ENCODE data around the gene ACSM2B. TPM values are rescaled to one million over a fixed set of nuclear protein-coding genes. Genes with fewer than 3 reads are reported as not detected.
"Not testable (repeated sequence)": the region's sequence is repeated elsewhere in the genome, so short reads cannot be mapped to it uniquely, and the experiment has no call there.

The ACSM2B gene, protein sequence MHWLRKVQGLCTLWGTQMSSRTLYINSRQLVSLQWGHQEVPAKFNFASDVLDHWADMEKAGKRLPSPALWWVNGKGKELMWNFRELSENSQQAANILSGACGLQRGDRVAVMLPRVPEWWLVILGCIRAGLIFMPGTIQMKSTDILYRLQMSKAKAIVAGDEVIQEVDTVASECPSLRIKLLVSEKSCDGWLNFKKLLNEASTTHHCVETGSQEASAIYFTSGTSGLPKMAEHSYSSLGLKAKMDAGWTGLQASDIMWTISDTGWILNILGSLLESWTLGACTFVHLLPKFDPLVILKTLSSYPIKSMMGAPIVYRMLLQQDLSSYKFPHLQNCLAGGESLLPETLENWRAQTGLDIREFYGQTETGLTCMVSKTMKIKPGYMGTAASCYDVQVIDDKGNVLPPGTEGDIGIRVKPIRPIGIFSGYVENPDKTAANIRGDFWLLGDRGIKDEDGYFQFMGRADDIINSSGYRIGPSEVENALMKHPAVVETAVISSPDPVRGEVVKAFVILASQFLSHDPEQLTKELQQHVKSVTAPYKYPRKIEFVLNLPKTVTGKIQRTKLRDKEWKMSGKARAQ
- 0.56 and 1.4 TPM in 2 replicates for total RNA-seq (2022)
- Bru-seq, nascent RNA = percentile 21 among the genes with signal in this experiment
- BruChase-seq, experiment 1, labeled RNA remaining after a 2-hour chase = percentile 15 among the genes with signal in this experiment
- percentile 15 among the genes with signal in this experiment for BruChase-seq, experiment 2, labeled RNA remaining after a 6-hour chase
- long read RNA-seq, partial matches to known transcripts = 0 of 1 reads
- long read RNA-seq, other reads (novel, unspliced or antisense) = 1 of 1 reads

GRCh38 chr16:20576145-20576544, at the start of gene ACSM2B:
Gene ACSM2B (minus strand): TSS chr16:20576367. CDS start chr16:20564845, 11,522 bp downstream.
- H3K4me3 Mint-ChIP-seq (ENCODE audit: unreplicated experiment); H3K27me3 ChIP-seq (replicated peaks; ENCODE audit: control insufficient read depth, insufficient read depth, low read length); H3K9me3 Mint-ChIP-seq (ENCODE audit: unreplicated experiment); H3K4me3 ChIP-seq (ENCODE audit: low read depth, low read length); H3K9me3 ChIP-seq; BruUV-seq (replicated peaks); intact Hi-C loops (cut with micrococcal nuclease; ENCODE audit: unreplicated experiment); H3K4me1 Mint-ChIP-seq (ENCODE audit: low read depth, unreplicated experiment); DNase-seq; H3K36me3 ChIP-seq (ENCODE audit: control insufficient read depth, insufficient read depth, low read length); CTCF ChIA-PET; H3K27ac Mint-ChIP-seq (ENCODE audit: unreplicated experiment); POLR2A ChIA-PET; H3K4me1 ChIP-seq; H3K27me3 Mint-ChIP-seq (ENCODE audit: insufficient read depth, unreplicated experiment); H3K36me3 Mint-ChIP-seq (ENCODE audit: insufficient read depth, unreplicated experiment): not testable (repeated sequence)

DNA sequence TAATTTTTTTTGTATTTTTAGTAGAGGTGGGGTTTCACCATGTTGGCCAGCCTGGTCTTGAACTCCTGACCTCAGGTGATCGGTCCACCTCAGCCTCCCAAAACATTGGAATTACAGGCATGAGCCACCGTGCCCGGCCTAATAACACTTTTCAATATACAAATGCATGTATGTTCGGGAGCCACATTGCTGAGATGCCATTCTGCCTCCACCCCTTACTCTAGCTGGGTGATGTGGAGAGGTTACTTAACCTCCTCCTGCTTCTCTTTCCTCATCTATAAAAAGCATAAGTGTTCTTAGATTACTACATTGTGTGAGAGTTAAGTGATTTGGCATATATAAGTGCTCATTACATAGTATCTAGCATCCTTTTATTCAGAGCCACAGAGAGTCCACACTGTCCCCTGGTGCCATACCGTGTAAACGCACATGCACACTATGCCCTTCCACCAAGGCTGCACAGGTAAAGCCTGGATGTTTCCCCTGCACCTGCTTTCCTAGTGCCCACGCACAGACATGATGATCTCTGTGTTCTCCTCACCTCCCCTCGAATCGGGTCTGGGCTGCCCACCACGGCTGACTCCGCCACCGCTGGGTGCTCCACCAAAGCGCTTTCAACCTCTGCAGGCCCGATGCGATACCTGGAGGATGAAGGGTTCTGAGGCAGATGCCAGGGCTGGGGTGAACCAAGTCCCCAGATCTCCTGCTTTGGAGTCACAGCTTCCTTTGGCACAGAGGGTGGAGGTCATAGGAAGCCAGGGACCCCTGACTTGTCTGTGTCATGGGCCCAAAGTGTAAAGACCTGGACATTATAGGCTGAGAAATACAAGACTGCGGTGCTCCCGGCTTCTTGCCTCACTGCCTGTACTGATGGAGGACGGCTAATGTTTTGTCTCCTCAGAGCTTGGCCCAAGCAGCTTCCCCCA, 49.0 kb upstream of the ACSM2B start:
- Histone ChIP-seq H3K4me3 (ENCODE audit: low read depth, low read length) (no peak overlapping the region), H3K4me1 (no peaks in the 10 kb centered on the region), H3K27me3 (replicated peaks; ENCODE audit: control insufficient read depth, insufficient read depth, low read length) (no peaks in the 10 kb centered on the region), H3K36me3 (ENCODE audit: control insufficient read depth, insufficient read depth, low read length) (no peaks in the 10 kb centered on the region), H3K9me3 (no peaks in the 10 kb centered on the region)
- no TSS peak for BruUV-seq (replicated peaks)
- Mint-ChIP-seq H3K9me3 (ENCODE audit: unreplicated experiment) (no peaks in the 10 kb centered on the region), H3K27me3 (ENCODE audit: insufficient read depth, unreplicated experiment) (peaks cover 3% of the 10 kb centered on the region), H3K27ac (ENCODE audit: unreplicated experiment) (no peak overlapping the region), H3K36me3 (ENCODE audit: insufficient read depth, unreplicated experiment) (no peaks in the 10 kb centered on the region), H3K4me1 (ENCODE audit: low read depth, unreplicated experiment) (no peaks in the 10 kb centered on the region), H3K4me3 (ENCODE audit: unreplicated experiment) (no peak overlapping the region)
- CTCF ChIA-PET = interaction anchor here (0.5 kb wide), 1 partner anchor 114 kb away, joined by 4 read pairs; no protein-coding TSS in a partner anchor
- POLR2A ChIA-PET = no interaction called here
- TF ChIP-seq, protein P1, sequence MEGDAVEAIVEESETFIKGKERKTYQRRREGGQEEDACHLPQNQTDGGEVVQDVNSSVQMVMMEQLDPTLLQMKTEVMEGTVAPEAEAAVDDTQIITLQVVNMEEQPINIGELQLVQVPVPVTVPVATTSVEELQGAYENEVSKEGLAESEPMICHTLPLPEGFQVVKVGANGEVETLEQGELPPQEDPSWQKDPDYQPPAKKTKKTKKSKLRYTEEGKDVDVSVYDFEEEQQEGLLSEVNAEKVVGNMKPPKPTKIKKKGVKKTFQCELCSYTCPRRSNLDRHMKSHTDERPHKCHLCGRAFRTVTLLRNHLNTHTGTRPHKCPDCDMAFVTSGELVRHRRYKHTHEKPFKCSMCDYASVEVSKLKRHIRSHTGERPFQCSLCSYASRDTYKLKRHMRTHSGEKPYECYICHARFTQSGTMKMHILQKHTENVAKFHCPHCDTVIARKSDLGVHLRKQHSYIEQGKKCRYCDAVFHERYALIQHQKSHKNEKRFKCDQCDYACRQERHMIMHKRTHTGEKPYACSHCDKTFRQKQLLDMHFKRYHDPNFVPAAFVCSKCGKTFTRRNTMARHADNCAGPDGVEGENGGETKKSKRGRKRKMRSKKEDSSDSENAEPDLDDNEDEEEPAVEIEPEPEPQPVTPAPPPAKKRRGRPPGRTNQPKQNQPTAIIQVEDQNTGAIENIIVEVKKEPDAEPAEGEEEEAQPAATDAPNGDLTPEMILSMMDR (IDR thresholded peaks at IDR 0.05; ENCODE audit: insufficient read depth in 1 of 2, low read depth in 1 of 2, low read length in 1 of 2, severe bottlenecking in 1 of 2, unreplicated experiment in 1 of 2) = no peak
- DNase-seq = no peak
- intact Hi-C loops (cut with micrococcal nuclease; ENCODE audit: unreplicated experiment) = no loop called here

- no peaks in the 10 kb centered on the region for H3K4me1 ChIP-seq
- no peak for DNase-seq
Measured at GRCh38 chr16:20624205-20624604, 48.0 kb upstream of the ACSM2B start.

More at GRCh38 chr16:20624205-20624604, 48.0 kb upstream of the ACSM2B start:
- no peaks in the 10 kb centered on the region for H3K9me3 Mint-ChIP-seq (ENCODE audit: unreplicated experiment)
- H3K4me3 ChIP-seq (ENCODE audit: low read depth, low read length) = no peak overlapping the region
- no peaks in the 10 kb centered on the region for H3K9me3 ChIP-seq
- no peaks in the 10 kb centered on the region for H3K36me3 Mint-ChIP-seq (ENCODE audit: insufficient read depth, unreplicated experiment)
- ChIA-PET CTCF (no interaction called here), POLR2A (no interaction called here)
- H3K4me1 Mint-ChIP-seq (ENCODE audit: low read depth, unreplicated experiment) = no peaks in the 10 kb centered on the region
- TF ChIP-seq, protein P1 (IDR thresholded peaks at IDR 0.05; ENCODE audit: insufficient read depth in 1 of 2, low read depth in 1 of 2, low read length in 1 of 2, severe bottlenecking in 1 of 2, unreplicated experiment in 1 of 2) = no peak
- no peak overlapping the region for H3K27ac Mint-ChIP-seq (ENCODE audit: unreplicated experiment)
- intact Hi-C loops (cut with micrococcal nuclease; ENCODE audit: unreplicated experiment) = no loop called here
- peaks cover 3% of the 10 kb centered on the region for H3K27me3 Mint-ChIP-seq (ENCODE audit: insufficient read depth, unreplicated experiment)
- H3K4me3 Mint-ChIP-seq (ENCODE audit: unreplicated experiment) = no peak overlapping the region
- H3K27me3 ChIP-seq (replicated peaks; ENCODE audit: control insufficient read depth, insufficient read depth, low read length) = no peaks in the 10 kb centered on the region
- no peaks in the 10 kb centered on the region for H3K36me3 ChIP-seq (ENCODE audit: control insufficient read depth, insufficient read depth, low read length)
- no TSS peak for BruUV-seq (replicated peaks)

Measured in Caco-2 (cell line).